Nephron (organoid): ENCODE measurements around the gene BMP8A.
"Not testable (repeated sequence)": the region's sequence is repeated elsewhere in the genome, so short reads cannot be mapped to it uniquely, and the experiment has no call there.

Experiments
- H3K27ac Mint-ChIP-seq, 3 experiments: 2 replicates each; pipeline ENCODE4 v1.8.0; 2020; ENCODE audit warnings: mixed read lengths in 3 of 3, mild to moderate bottlenecking in 2 of 3, moderate library complexity in 1 of 3
- H3K27me3 Mint-ChIP-seq: 2 replicates; pipeline ENCODE4 v1.8.0; 2021; ENCODE audit warnings: low read depth, mild to moderate bottlenecking, moderate library complexity, mixed read lengths
- H3K36me3 Mint-ChIP-seq: 2 replicates; pipeline ENCODE4 v1.8.0; 2020; ENCODE audit warnings: low read depth, mixed read lengths
- H3K4me1 Mint-ChIP-seq: 2 replicates; pipeline ENCODE4 v1.8.0; 2020; ENCODE audit warnings: mixed read lengths
- H3K4me3 Mint-ChIP-seq, 3 experiments: 2 replicates each; pipeline ENCODE4 v1.8.0; 2020; ENCODE audit warnings: mild to moderate bottlenecking in 3 of 3, mixed read lengths in 3 of 3, moderate library complexity in 2 of 3
- H3K9me3 Mint-ChIP-seq: 2 replicates; pipeline ENCODE4 v1.8.0; 2020; ENCODE audit warnings: mixed read lengths
- CTCF ChIP-seq, 3 experiments: fragments of 200-600 bp; sonication (generic); IDR thresholded peaks; one replicate each; pipeline ENCODE4 v1.5.0; 2021; ENCODE audit warnings: antibody characterized with exemption in 3 of 3; ENCODE audit not compliant: unreplicated experiment in 3 of 3

The BMP8A gene

GRCh38 chr1:39494671-39495410 lies 3.4 kb downstream of the BMP8A start:
- no peak for TF ChIP-seq CTCF (IDR thresholded peaks at IDR 0.05; ENCODE audit: unreplicated experiment in 3 of 3)
- Mint-ChIP-seq H3K4me3 (no peak overlapping the region), H3K9me3 (no peaks in the 10 kb centered on the region), H3K36me3 (no peaks in the 10 kb centered on the region), H3K27me3 (peaks cover 44% of the 10 kb centered on the region), H3K4me1 (peaks cover 9% of the 10 kb centered on the region), H3K27ac (no peak overlapping the region)

- not testable (repeated sequence) for H3K36me3 Mint-ChIP-seq
These were observed 5.1 kb downstream of the BMP8A start for GRCh38 chr1:39496520-39496919.

GRCh38 chr1:39497585-39497984 lies 6.1 kb downstream of the BMP8A start:
- Mint-ChIP-seq H3K27ac (peak overlapping the region in 1 of 3 experiments; percentile 98), H3K36me3 (peaks cover 4% of the 10 kb centered on the region), H3K4me3 (no peak overlapping the region), H3K27me3 (peaks cover 28% of the 10 kb centered on the region), H3K4me1 (peaks cover 13% of the 10 kb centered on the region), H3K9me3 (peaks cover 3% of the 10 kb centered on the region)
- no peak for TF ChIP-seq CTCF (IDR thresholded peaks at IDR 0.05; ENCODE audit: unreplicated experiment in 3 of 3)

More at GRCh38 chr1:39496520-39496919, 5.1 kb downstream of the BMP8A start:
- peaks cover 34% of the 10 kb centered on the region for H3K27me3 Mint-ChIP-seq
- not testable (repeated sequence) for H3K4me3 Mint-ChIP-seq, H3K9me3 Mint-ChIP-seq, H3K27ac Mint-ChIP-seq
- H3K4me1 Mint-ChIP-seq: peaks cover 13% of the 10 kb centered on the region

GRCh38 chr1:39498096-39498710 lies 6.8 kb downstream of the BMP8A start:
- H3K4me1 Mint-ChIP-seq: peaks cover 13% of the 10 kb centered on the region
- H3K36me3 Mint-ChIP-seq, H3K9me3 Mint-ChIP-seq: not testable (repeated sequence)
- peaks cover 22% of the 10 kb centered on the region for H3K27me3 Mint-ChIP-seq
- peak overlapping the region; percentile 72 to 98 (median 98) for H3K27ac Mint-ChIP-seq
- H3K4me3 Mint-ChIP-seq: peak overlapping the region in 2 of 3 experiments; percentile 48 to 66

GRCh38 chr1:39498821-39499220 lies 7.4 kb downstream of the BMP8A start:
- not testable (repeated sequence) for H3K9me3 Mint-ChIP-seq, H3K36me3 Mint-ChIP-seq, H3K4me3 Mint-ChIP-seq, H3K27ac Mint-ChIP-seq
- Mint-ChIP-seq H3K4me1 (peaks cover 13% of the 10 kb centered on the region), H3K27me3 (peaks cover 16% of the 10 kb centered on the region)

GRCh38 chr1:39499668-39500067 lies 8.2 kb downstream of the BMP8A start:
- Mint-ChIP-seq H3K27ac (peak overlapping the region; percentile 53 to 93 (median 88)), H3K4me3 (no peak overlapping the region), H3K4me1 (peaks cover 13% of the 10 kb centered on the region), H3K9me3 (peaks cover 3% of the 10 kb centered on the region), H3K36me3 (peaks cover 4% of the 10 kb centered on the region), H3K27me3 (peaks cover 8% of the 10 kb centered on the region)
- no peak for TF ChIP-seq CTCF (IDR thresholded peaks at IDR 0.05; ENCODE audit: unreplicated experiment in 3 of 3)

- Mint-ChIP-seq H3K27ac (peak overlapping the region in 2 of 3 experiments; percentile 25 to 66), H3K4me1 (peaks cover 13% of the 10 kb centered on the region), H3K36me3 (peaks cover 4% of the 10 kb centered on the region), H3K27me3 (peaks cover 3% of the 10 kb centered on the region), H3K9me3 (peaks cover 3% of the 10 kb centered on the region), H3K4me3 (no peak overlapping the region)
- no peak for TF ChIP-seq CTCF (IDR thresholded peaks at IDR 0.05; ENCODE audit: unreplicated experiment in 3 of 3)
These were observed 9.5 kb downstream of the BMP8A start for GRCh38 chr1:39500862-39501389.
